Activated CD4-positive, CD25-positive, alpha-beta regulatory T cell treated with anti-CD3 and anti-CD28 coated beads, Interleukin-2, amount 50 U/mL, for 24 hours (primary cell): ENCODE data around the gene SPATA3.
A peak's percentile ranks its signal among the peaks of the same experiment; 100 is the strongest.
"Not testable (repeated sequence)": the region's sequence is repeated elsewhere in the genome, so short reads cannot be mapped to it uniquely, and the experiment has no call there.

Experiments
- ATAC-seq, 2 donors: fragments of 150-1000 bp; cut with Tn5 transposase; one replicate each; pipeline ENCODE4 v1.10.0; 2021; ENCODE audit warnings: mild to moderate bottlenecking in 1 of 2, moderate library complexity in 1 of 2

Gene SPATA3

DNA sequence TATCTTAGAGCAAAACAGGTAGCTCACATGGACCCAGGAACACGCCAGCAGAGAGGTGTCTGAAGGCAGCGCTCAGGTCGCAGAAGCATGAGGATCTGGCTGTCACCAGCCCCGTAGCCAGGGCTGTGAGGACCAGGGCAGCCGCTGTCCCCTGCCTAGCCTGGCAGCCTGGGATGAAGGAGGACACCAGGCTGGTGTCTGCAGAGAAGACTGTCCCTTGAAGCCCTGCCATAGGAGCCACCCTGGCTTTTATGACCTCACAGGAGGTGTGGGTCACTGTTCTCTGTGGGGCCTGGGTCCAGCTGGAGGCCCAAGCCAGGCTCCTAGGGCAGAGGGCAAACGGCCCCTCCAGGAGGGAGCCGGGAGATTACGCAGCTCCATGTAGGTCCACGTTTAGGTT lies at the start of gene SPATA3:
TSS of gene SPATA3 (plus strand) at position 301 of the 400 bp plus-strand sequence. CDS start 113 bp downstream, outside the sequence.
- ATAC-seq, result no peak

DNA sequence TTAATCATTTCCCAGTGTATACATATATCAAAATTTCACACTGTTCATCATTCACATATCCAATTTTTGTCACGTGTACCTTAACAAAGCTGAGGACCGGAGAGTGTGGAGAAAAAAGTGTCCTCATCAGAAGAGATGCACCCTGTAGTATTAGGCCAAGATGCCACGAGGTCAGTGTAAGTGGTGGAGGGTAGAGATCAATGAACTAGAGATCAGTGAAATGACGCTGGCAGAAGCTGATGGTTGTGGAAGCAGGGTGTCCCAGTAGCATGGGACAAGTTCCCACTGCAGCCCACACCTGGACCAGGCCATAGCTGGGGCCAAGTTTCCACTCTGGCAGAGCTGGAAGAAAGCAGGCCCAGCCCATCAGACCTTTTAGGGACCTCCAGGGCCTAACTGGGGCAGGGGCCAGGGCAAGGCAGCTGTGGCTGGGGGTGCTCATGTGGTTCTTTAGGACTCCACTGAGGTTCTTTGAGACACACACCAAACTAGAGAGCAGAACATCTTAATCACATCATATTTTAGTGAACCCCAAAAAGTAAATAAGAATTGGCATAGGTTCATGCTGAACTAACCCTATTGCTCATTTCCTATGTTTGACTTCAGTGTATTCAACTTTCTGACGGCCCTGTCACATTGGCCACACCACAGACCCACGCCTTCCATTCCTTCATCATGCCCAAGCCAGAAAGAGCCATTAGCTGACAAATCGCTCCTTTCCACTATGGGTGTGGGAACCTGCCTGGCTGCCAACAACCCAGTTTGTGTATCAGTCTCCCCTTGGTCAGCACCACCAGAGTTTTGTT lies 49.3 kb upstream of the SPATA3 start:
- peak in 1 of 2 donors; percentile 4 for ATAC-seq

DNA sequence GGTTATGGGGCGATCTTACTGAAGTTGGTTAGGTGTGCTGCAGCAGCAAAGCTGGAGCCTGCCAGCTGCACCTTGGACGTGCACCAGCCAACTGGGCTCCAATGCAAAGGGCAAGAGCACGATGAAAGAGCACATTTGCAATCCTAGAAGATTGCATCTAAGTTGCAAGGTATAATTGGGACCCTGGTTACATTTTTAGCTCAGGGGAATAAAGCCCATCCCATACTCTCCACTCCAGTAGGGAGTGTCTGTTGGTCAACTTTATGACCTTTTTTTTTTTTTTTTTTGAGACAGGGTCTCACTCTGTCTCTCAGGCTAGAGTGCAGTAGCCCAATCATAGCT lies 48.7 kb upstream of the SPATA3 start:
- ATAC-seq, result no peak

DNA sequence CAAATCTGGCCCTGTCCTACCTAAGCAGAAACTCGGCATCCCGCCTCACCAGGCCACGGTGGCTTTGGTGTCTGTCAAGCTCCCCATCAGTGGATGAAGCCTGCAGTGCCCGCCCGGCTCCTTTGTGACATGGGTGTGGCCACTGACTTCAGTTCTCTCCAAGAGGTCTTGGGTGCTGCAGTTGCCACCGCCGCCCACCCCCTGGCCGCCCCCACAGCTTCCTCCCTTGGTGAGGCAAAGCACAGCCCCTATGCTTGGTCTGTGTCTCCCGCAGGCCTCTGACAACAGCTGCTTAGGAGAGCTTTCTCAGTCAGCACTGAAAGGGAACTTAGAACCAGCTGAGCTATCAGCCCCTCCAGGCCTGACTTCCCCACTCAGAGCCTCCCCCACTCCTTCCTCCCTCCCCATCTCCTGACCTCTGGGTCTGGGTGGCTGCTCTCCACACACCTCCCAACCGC lies 48.0 kb upstream of the SPATA3 start:
- ATAC-seq, result no peak

DNA sequence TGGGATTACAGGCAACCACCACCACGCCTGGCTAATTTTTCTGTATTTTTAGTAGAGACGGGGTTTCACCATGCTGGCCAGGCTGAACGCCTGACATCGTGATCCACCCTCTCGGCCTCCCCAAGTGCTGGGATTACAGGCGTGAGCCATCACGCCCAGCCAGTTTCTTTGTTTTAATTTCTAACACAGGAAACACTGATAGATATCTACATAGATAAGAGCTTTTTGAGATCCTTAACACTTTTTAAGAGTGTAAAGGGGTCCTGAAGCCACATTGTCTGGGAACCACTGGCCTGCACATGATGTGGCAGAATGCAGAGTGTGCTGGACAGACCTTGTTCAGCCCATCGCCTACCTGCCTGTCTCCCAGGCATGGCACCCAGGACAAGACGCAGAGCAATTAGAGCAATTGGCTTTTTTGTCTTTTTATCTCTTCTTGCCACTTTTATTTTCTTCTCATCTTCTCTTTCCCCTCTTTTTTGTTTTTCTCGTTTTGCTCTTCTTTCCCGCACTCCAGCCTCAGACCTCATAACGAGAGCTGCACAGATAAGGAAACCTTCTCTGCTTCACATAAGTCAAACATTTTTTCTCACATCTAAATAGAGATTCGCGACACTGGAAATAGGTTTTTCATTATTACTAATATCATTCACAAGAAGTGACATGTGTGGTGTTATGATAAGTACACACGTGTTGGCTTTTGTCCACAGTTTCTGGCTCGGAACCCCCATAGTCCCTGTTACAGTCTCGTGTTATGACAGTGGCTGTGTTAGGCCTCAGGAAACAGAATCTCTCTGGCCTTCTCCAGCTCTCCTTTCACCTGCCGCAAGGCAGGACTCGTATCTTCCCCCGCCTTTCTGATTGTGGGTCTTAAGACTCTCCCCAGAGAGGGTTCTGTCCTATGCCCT lies 45.7 kb upstream of the SPATA3 start:
- peak; percentile 46 to 67 for ATAC-seq

DNA sequence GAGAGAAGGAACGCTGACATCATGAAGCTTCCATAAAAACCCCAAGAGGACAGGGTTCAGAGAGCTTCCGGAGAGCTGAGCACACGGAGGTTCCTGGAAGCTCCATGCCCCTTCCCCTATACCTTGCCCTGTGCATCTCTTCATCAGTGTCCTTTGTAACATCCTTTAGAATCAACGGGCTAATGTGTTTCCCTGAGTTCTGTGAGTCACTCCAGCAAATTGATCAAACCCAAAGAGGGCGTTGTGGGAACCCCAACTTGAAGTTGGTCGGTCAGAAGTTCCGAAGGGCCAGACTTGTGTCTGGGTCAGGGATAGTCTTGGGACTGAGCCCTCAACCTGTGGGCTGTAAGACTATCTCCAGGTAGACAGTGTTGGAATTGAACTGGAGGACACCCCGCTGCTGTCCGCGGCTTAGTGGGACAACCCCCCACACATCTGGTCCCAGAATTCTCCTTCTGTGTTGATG lies 45.0 kb upstream of the SPATA3 start:
- ATAC-seq, result no peak

DNA sequence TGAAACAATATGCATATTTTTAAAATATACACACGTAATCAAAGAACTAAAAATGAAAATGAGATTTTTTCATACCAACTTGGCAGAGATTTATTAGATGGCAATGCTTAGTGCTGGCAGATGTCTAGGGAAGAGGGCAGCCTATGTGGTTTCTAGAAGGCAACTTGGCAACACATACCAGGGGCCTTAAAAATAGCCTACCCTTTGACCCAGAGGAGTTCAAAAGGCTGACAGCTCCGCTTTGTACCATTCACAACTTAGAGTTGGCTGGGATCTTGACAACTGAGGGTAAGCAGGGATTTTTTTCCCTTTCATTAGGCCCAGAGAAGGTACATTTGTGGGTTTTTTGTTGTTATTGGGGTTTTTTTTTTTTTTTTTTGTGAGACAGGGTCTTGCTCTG lies 44.5 kb upstream of the SPATA3 start:
- no peak for ATAC-seq

DNA sequence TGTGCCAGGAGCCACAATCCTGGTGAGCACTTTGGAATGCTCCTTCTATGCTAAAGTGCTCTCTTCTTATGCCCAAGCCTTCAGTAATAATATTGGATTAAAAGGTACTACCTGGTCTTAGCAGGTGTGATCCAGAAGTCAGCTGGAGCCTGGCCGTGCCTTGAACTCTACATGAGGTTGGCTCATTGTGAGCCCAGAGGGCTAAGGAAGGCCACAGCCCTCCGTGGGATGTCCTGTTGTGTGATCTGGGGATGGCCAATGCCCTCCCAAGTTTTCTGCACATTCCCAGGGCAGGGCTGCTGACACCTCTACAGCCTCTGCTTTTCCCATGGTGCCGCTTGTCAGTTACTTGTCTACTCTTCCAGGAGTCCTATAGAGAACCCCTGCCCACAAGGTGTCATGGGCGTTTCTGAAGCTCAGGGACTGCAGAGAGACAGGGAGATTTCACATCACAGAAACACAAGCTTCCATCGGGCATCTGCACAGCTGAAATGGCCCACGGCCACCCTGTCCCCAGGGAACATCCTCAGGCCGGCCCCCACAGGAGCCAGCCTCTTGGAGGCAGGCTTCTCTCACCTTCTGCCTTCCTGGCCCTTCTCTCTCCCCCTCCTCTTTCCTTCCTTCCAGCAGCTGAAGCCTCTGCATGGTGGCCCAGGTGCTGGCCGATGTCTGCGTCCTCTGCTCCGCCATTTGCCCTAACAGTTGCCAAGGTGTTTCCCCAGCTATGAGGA lies 43.5 kb upstream of the SPATA3 start:
- no peak for ATAC-seq

DNA sequence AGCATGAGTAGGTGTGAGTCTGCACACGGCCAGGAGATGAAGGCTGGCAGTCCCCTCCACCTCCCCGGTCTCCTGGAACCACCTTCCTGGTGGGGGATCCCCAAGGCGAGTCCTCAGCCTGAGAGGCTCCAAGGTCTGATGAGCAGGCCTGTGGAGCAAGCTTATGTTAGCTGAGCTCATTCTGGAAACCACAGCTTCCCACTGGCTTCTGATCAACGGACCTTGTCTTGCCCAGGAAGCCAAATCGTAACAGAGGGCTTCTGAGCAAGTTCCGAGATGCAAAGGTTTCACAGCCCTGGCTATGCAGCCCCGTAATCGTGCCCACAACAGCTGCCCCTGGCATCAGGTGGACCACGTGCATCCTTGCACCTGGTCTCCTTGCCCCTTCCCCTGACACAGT lies 42.1 kb upstream of the SPATA3 start:
- no peak for ATAC-seq

DNA sequence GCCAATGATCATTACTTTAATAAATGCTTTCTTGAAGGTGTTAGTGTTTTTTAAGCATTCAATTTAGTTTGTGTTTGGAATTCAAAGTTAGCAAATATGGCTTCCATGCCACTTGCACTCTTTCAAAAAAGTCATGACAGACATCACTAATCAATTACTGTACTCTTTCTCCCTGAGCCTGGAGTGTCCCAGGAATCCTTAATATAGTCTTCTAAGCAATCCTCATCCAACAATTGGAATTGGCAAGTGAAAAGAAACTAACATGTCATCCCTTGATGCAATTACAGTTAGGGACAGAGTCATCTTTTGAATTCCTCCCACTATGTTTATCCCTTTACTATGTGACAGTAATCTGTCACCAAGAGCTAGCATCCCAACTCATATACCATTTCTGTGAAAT lies 41.2 kb upstream of the SPATA3 start:
- no peak for ATAC-seq

DNA sequence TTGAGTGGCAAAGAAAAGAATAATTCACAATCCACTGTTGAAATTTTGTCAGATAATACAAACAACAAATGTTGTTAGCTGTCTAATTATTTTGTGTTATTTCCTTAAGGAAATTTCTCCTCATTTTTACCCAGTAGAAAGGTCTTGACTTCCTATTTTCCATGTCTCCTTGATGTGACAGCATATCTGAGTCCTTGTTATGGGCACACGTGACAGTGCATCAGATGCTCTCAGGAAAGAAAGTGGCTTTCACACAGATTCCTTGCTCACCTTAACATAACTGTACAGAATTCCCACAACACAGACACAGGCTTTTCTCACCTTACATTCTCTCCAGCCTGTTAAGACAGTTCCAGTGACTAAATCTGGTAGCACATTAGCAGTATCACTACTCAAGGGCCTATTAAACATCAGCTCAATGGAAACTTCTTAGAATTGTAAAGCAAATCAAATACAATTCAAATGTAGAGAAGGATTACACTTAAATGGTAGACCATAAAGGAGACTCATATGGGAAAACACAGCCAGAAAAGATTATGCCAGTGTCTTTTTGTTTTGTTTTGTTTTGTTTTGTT lies 40.7 kb upstream of the SPATA3 start:
- no peak for ATAC-seq

DNA sequence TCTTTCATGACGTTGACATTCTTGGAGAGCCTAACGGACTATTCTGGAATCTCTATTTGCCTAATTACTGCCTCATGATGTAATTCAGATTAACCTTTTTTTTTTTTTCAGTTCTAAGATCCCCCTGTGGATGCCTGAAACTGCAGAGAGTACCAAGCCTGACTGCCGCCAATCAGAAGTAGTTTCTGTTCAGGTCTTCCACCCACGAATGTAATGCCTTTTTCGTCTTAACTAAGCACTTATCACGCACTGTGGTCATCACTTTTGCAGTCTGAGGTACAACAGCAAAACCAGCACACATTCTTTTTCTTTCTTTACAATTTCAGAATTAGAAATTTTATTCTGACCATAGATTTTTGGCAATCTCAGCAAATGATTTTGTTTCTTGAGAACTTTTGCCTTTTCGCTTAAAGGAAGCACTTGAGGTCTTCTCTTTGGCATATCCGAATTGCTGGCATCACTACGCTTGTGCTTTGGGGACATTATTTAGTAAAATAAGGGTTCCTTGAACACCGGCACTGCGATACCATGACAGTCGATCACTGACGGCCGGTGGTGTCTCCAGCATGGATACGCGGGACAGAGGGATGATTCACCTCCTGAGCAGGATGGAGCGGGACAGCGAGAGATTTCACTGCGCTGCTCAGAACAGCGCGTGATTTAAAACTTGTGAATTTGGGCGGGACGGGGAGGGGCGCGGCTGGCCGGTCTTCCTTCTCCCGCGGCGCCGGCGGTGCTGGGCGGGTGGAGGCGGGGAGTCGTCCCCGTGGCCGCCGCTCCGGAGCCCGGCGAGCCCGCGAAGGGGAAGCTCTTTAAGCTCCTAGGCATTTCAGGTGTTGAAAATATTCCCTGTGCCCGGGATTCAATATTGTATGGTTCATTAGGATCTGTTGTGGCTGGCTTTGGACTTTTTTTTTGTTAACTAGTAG lies 38.8 kb upstream of the SPATA3 start:
- ATAC-seq, result peak; percentile 91 to 93

DNA sequence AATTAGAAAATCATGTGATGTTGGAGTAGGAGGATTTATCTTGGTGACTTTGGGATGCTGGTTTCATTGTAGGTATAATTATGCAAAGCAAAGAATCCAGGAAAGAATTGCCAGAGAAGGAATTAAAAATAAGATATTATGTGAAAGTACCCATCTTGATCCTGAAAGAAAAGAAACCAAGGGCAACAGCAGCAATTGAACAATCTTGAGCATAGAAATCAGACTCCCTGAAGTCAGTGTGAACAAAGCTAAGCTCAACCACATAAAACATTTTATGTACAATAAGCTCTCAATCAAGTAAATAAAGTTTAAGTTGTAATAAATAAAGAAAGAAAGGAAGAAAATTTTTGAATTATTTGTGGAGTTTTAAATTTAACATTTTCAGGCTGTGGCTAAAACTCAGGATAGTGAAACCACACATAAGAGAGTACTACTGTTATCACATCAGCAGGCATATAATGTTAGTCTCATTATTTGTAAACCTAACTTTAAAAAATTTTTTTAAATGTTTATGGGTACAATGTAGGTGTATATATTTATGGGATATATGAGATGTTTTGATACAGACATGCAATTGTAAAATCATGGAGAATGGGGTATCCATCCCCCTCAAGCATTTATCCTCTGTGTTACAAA lies 38.0 kb upstream of the SPATA3 start:
- ATAC-seq, result no peak

DNA sequence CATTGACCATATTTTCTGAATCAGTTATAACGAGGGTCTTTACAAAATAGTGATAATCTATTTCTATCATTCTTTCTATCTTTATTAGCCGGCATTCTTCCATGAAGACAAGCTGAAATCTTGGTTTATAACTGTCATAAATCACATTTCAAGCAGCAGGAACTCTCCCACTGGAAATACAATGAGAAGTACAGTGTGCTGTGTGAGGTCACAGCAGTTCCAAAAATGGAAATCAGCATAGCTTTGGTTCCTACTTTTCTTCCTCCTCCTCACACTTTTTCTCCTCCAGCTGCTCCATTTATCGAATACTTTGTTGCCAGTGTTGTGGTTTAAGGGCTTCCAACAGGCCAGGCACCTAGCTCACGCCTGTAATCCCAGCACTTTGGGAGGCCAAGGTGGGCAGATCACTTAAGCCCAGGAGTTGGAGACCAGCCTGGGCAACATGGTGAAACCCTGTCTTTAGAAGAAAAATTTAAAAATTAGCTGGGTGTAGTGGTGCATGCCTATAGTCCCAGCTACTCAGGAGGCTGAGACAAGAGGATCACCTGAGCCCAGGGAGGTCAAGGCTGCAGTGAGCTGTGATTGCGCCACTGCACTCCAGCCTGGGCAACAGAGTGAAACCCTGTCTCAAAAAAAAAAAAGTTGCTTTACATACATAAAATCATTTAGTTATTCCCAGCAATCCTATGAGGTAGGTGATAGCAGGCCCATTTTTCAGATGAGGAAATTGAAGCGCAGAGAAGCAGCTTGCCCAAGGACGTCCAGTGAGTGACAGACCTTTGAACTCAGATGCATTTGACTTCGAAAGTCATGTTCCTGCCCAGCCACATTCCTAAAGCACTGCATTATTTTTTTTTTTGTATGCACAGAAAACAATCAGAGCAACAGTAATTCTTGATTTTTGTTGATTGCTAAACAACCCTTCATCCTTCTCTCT lies 36.8 kb upstream of the SPATA3 start:
- ATAC-seq, result no peak

DNA sequence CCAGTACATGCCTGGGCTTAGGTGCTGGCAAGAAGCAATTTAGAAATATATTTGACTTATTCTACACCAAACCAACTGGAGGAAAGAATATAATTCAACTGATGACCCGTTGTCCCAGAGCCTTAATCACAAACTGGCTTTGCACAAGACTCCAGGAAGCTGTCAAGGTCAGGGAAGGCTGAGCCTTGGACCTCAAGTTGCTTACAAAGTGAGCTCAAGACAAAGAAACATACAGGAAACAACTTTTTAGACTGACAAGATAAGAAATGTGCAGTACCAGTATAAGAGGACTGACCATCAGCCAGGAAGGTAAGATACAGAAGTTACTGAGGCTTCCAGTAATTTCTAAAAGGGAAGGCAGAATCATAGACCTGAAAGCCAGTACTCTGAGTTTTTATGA lies 35.9 kb upstream of the SPATA3 start:
- ATAC-seq, result no peak

DNA sequence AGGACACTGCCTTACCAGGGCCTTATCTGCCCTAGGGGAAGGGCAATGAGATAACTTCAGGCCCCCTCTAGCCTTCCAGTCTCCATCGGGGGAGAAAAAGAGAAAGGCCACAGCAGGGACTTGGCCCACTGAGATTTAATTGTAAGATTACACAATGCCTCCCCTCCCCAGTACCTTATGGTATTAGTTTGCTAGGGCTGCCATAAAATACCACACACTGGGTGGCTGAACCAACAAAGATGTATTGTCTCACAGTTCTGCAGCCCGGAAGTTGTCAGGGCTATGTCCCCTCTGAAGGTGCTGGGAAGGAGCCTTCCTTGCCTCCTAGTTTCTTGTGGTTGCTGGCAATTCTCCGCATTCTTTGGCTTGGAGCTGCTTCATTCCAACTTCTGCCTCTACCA lies 34.8 kb upstream of the SPATA3 start:
- no peak for ATAC-seq

DNA sequence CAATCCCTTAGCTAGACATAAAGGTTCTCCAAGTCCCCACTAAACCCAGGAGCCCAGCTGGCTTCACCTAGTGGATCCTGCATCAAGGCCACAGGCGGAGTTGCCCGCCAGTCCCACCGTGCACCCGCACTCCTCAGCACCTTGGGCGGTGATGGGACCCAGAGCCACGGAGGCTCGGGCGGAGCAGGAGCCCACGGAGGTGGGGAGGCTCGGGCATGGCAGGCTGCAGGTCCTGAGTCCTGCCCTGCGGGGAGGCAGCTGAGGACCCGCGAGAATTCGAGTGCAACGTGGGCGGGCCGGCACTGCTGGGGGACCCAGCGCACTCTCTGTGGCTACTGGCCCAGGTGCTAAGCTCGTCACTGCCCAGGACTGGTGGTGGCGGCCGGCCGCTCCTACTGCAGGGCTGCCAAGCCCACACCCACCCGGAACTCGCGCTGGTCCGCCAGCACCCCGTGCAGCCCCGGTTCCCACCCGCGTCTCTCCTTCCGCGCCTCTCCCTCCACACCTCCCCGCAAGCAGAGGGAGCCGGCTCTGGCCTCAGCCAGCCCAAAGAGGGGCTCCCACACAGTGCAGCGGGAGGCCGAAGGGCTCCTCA lies 31.7 kb upstream of the SPATA3 start:
- ATAC-seq, result no peak

DNA sequence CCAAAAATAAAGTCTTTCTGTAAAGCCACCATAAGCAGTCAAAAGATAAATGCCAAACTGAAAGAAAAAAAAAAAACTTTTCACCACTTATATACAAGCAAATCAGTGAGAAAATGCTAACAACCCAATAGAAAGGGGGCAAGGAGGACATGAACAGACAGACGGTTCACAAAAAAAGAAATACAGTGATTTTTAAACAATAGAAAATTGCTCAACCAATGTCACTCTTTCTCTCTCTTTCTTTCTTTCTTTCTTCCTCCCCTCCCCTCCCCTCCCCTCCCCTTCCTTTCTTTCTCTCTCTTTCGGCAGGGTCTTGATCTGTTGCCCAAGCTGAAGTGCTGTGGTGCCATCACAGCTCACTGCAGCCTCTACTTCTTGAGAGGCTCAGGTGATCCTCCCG lies 28.8 kb upstream of the SPATA3 start:
- ATAC-seq, result no peak

DNA sequence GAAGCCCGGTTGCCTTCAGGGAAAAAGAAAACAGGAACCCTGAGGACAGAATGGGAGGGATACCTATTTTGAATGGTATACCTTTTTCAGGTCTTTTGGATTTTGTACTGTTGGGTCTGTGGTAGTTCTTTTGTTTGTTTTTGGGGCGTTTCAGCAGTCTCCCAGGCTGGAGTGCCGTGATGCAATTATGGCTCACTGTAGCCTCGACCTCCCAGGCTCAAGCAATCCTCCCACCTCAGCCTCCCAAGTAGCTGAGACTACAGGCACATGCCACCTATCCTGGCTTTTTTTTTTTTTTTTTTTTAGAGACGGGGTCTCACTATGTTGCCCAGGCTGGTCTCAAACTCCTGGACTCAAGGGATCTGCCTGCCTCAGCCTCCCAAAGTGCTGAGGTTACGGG lies 27.6 kb upstream of the SPATA3 start:
- ATAC-seq, result not testable (repeated sequence)
